Esophagus squamous epithelium (tissue), 5 donors: ENCODE measurements around the gene BUD13. TPM values are rescaled to one million over a fixed set of nuclear protein-coding genes. Genes with fewer than 3 reads are reported as not detected.

ENCODE experiments used
- DNase-seq: peaks from one replicate; lab custom pipeline; 2025; lab: John Stamatoyannopoulos, UW
- H3K27ac ChIP-seq, 4 donors: fragments of 200-600 bp; sonication (generic); one replicate each; pipeline ENCODE4 v1.5.1; 2016 to 2019; ENCODE audit warnings: mild to moderate bottlenecking in 1 of 4
- H3K27me3 ChIP-seq, 4 donors: fragments of 200-600 bp; sonication (generic); 1 replicate in 3 of 4; 2 replicates in 1 of 4; pipeline versions ENCODE4 v1.5.1 to v1.6.0; 2017 to 2021; ENCODE audit warnings: antibody characterized with exemption in 1 of 4
- H3K36me3 ChIP-seq, 3 donors: fragments of 200-600 bp; sonication (generic); one replicate each; pipeline ENCODE4 v1.5.1; 2016 to 2019
- H3K4me1 ChIP-seq, 3 donors: fragments of 200-600 bp; sonication (generic); one replicate each; pipeline ENCODE4 v1.5.1; 2017 to 2019
- H3K4me3 ChIP-seq, 4 donors: fragments of 200-600 bp; sonication (generic); 1 replicate in 3 of 4; 2 replicates in 1 of 4; pipeline ENCODE4 v1.5.1; 2016 to 2019; ENCODE audit warnings: mild to moderate bottlenecking in 2 of 4, moderate library complexity in 1 of 4
- H3K9me3 ChIP-seq, 3 donors: fragments of 200-600 bp; sonication (generic); one replicate each; pipeline ENCODE4 v1.5.1; 2016 to 2019
- CTCF ChIP-seq, 6 experiments: fragments of 450-650 bp in 4 of 6; fragments of 200-600 bp in 2 of 6; sonication (generic) in 2 of 6; IDR thresholded peaks; one replicate each; pipeline ENCODE4 v1.5.1; 2016 to 2019; ENCODE audit warnings: antibody characterized with exemption in 6 of 6, mild to moderate bottlenecking in 4 of 6, moderate library complexity in 4 of 6
- POLR2A ChIP-seq, 4 donors: fragments of 450-650 bp; IDR thresholded peaks; one replicate each; pipeline ENCODE4 v1.6.1; 2017; ENCODE audit warnings: antibody characterized with exemption in 4 of 4, mild to moderate bottlenecking in 4 of 4, moderate library complexity in 3 of 4
- WGBS, 2 donors: methylation state at CpG; one replicate each; pipeline ENCODE4 v1.1.5; 2018; 5-methylcytosine and 5-hydroxymethylcytosine counted together
- intact Hi-C: fragments of 100-400 bp; cut with DNase I; formaldehyde crosslinking; loops from one replicate; pipeline ENCODE4 v1.15.0; 2022
- total RNA-seq, 4 donors: library from RNA; depleted of rRNA; stranded (reverse); fragments of >200 nt; gene quantifications; one replicate each; pipeline ENCODE4 v1.1.0, GENCODE V29; 2016
- donor health status: DM: yes; HTN: yes; CAD: no.

The BUD13 gene
- total RNA-seq, 4 donors from 2014 or later, result 6.0 to 13.9 (median 12.0) TPM

GRCh38 chr11:116790167-116791001 is 17.6 kb upstream of the BUD13 start:
- intact Hi-C loops, result no loop called here
- WGBS, 2 donors, result 73 to 94% methylated on average over 9 to 15 of the region's 53 CpGs

DNA sequence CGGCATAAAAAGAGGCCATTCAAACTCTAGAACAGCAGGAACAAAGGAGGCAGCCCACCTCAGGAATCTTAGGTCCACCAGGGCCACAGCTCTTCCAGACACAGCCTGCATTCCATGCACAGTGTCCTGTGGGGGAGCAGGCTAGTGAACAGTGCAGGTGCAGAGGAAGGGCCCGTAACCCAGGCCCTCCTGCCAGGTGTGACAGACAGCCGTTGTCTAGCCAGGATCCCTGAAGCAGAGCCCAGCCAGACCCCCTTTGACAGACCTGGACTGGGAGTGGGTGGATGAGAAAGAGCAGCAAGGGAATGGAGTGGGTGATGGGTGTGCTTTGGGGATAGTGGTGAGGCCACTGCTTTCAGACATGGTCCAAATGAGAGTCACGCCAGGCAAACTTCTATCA is 16.2 kb upstream of the BUD13 start:
- no peak overlapping the region for H3K4me3 ChIP-seq
- intact Hi-C loops, result no loop called here
- 75 to 81% methylated on average over 1 to 2 of the region's 4 CpGs for WGBS, 2 donors

More at GRCh38 chr11:116790167-116791001, 17.6 kb upstream of the BUD13 start:
- TF ChIP-seq POLR2A (IDR thresholded peaks at IDR 0.05) (no peak), CTCF (IDR thresholded peaks at IDR 0.05) (no peak)
- peaks cover 0 to 13% (median 4%) of the 10 kb centered on the region in 3 donors for H3K36me3 ChIP-seq
- DNase-seq, result no peak
- peaks cover 16 to 35% (median 16%) of the 10 kb centered on the region in 3 donors for H3K4me1 ChIP-seq
- H3K4me3 ChIP-seq, result no peak overlapping the region
- no peaks in the 10 kb centered on the region for H3K9me3 ChIP-seq
- peaks cover 0 to 11% (median 0%) of the 10 kb centered on the region in 4 donors for H3K27me3 ChIP-seq
- no peak overlapping the region for H3K27ac ChIP-seq

DNA sequence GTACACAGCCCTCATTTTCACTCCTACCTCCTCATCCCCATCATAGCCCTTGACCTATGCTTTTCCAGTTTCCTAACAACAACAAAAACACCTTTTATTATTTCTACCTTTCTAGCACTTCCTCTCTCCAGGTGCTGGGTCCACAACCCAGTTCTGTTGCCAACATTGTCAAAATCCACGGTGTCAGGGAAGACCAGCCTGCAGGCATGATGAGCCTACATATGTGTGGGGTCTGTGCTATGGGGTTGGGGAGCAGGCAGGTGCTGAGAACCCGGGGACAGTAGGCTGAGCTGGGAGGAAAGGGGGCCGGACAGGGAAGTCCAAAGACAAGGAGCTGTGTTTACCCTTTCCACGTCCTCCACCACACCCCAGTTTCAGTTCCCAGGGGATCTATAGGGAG is 15.7 kb upstream of the BUD13 start:
- intact Hi-C loops, result no loop called here

More for the DNA sequence above, 16.2 kb upstream of the BUD13 start:
- Histone ChIP-seq H3K27me3 (peaks cover 0 to 11% (median 0%) of the 10 kb centered on the region in 4 donors), H3K27ac (no peak overlapping the region), H3K4me1 (peaks cover 16 to 35% (median 16%) of the 10 kb centered on the region in 3 donors), H3K36me3 (peaks cover 8 to 28% (median 18%) of the 10 kb centered on the region in 3 donors), H3K9me3 (no peaks in the 10 kb centered on the region)
- DNase-seq, result no peak
- TF ChIP-seq CTCF (IDR thresholded peaks at IDR 0.05) (no peak), POLR2A (IDR thresholded peaks at IDR 0.05) (no peak)

GRCh38 chr11:116787786-116788486 is 15.1 kb upstream of the BUD13 start, which contains the start of gene ZPR1:
TSS of gene ZPR1 (minus strand) at chr11:116788023. CDS start at chr11:116787990, 33 bp downstream.
- WGBS, 2 donors, result 1 to 2% methylated on average over 22 to 33 of the region's 56 CpGs
- Histone ChIP-seq H3K4me3 (peak within 1 kb of the TSS; percentile 78 to 87 (median 82)), H3K4me1 (peaks cover 16 to 35% (median 16%) of the 10 kb centered on the region in 3 donors), H3K9me3 (no peaks in the 10 kb centered on the region), H3K36me3 (peaks cover 9 to 38% (median 29%) of the 10 kb centered on the region in 3 donors), H3K27ac (peak within 1 kb of the TSS; percentile 88 to 93 (median 91)), H3K27me3 (peaks cover 0 to 11% (median 0%) of the 10 kb centered on the region in 4 donors)
- intact Hi-C loops, result no loop called here
- TF ChIP-seq POLR2A (IDR thresholded peaks at IDR 0.05), result peak in 3 of 4 donors; percentile 10 to 72 (median 63)
- TF ChIP-seq CTCF (IDR thresholded peaks at IDR 0.05), result no peak
- peak; percentile 39 for DNase-seq

More for the DNA sequence above, 15.7 kb upstream of the BUD13 start:
- Histone ChIP-seq H3K27me3 (peaks cover 0 to 11% (median 0%) of the 10 kb centered on the region in 4 donors), H3K4me3 (peak overlapping the region; percentile 78 to 87 (median 82)), H3K27ac (peak overlapping the region; percentile 88 to 93 (median 91)), H3K36me3 (peaks cover 9 to 32% (median 23%) of the 10 kb centered on the region in 3 donors), H3K4me1 (peaks cover 16 to 35% (median 16%) of the 10 kb centered on the region in 3 donors), H3K9me3 (no peaks in the 10 kb centered on the region)
- 47 to 64% methylated on average over 4 of the region's 4 CpGs for WGBS, 2 donors
- TF ChIP-seq CTCF (IDR thresholded peaks at IDR 0.05) (no peak), POLR2A (IDR thresholded peaks at IDR 0.05) (no peak)
- DNase-seq, result no peak
